ENCODE results near the gene TP53I11. TPM values are rescaled to one million over a fixed set of nuclear protein-coding genes. Genes with fewer than 3 reads are reported as not detected.

TP53I11 gene
- total RNA-seq, 1 experiment from 2014 or later, result 7.7 TPM

DNA sequence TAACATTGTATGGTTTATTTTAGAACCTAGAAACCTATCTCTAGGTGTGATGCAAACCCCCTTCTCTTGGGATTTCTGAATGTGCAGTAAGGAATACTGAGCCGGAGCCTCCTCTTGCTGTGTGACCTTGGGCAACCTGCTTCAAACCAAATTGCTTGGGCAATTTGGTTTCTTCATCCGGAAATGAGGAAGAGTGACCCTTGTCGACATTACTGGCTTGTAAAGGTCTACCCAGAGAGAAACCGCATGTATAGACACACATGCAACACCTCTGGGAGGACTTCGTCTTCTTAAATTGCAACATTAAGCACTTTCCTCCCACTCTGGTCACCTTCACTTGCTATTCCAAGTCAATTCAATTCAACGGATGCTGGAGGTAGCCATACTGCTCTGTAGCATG, 19.6 kb upstream of the TP53I11 start:
- intact Hi-C loops (cut with micrococcal nuclease; ENCODE audit: unreplicated experiment), result no loop called here
- BruUV-seq (replicated peaks), result no TSS peak
- no peak overlapping the region for H3K4me3 ChIP-seq (ENCODE audit: low read depth, low read length)
- no peaks in the 10 kb centered on the region for H3K9me3 Mint-ChIP-seq (ENCODE audit: unreplicated experiment)
- H3K36me3 ChIP-seq (ENCODE audit: control insufficient read depth, insufficient read depth, low read length), result no peaks in the 10 kb centered on the region
- ChIA-PET CTCF (no interaction called here), POLR2A (no interaction called here)
- no peaks in the 10 kb centered on the region for H3K36me3 Mint-ChIP-seq (ENCODE audit: insufficient read depth, unreplicated experiment)
- H3K27me3 ChIP-seq (replicated peaks; ENCODE audit: control insufficient read depth, insufficient read depth, low read length), result no peaks in the 10 kb centered on the region
- H3K4me1 Mint-ChIP-seq (ENCODE audit: low read depth, unreplicated experiment), result no peaks in the 10 kb centered on the region
- no peaks in the 10 kb centered on the region for H3K9me3 ChIP-seq
- TF ChIP-seq, protein P1, sequence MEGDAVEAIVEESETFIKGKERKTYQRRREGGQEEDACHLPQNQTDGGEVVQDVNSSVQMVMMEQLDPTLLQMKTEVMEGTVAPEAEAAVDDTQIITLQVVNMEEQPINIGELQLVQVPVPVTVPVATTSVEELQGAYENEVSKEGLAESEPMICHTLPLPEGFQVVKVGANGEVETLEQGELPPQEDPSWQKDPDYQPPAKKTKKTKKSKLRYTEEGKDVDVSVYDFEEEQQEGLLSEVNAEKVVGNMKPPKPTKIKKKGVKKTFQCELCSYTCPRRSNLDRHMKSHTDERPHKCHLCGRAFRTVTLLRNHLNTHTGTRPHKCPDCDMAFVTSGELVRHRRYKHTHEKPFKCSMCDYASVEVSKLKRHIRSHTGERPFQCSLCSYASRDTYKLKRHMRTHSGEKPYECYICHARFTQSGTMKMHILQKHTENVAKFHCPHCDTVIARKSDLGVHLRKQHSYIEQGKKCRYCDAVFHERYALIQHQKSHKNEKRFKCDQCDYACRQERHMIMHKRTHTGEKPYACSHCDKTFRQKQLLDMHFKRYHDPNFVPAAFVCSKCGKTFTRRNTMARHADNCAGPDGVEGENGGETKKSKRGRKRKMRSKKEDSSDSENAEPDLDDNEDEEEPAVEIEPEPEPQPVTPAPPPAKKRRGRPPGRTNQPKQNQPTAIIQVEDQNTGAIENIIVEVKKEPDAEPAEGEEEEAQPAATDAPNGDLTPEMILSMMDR (IDR thresholded peaks at IDR 0.05; ENCODE audit: insufficient read depth in 1 of 2, low read depth in 1 of 2, low read length in 1 of 2, severe bottlenecking in 1 of 2, unreplicated experiment in 1 of 2), result no peak
- no peaks in the 10 kb centered on the region for H3K4me1 ChIP-seq
- no peaks in the 10 kb centered on the region for H3K27me3 Mint-ChIP-seq (ENCODE audit: insufficient read depth, unreplicated experiment)
- DNase-seq, result no peak
- no peak overlapping the region for H3K27ac Mint-ChIP-seq (ENCODE audit: unreplicated experiment)
- H3K4me3 Mint-ChIP-seq (ENCODE audit: unreplicated experiment), result no peak overlapping the region

DNA sequence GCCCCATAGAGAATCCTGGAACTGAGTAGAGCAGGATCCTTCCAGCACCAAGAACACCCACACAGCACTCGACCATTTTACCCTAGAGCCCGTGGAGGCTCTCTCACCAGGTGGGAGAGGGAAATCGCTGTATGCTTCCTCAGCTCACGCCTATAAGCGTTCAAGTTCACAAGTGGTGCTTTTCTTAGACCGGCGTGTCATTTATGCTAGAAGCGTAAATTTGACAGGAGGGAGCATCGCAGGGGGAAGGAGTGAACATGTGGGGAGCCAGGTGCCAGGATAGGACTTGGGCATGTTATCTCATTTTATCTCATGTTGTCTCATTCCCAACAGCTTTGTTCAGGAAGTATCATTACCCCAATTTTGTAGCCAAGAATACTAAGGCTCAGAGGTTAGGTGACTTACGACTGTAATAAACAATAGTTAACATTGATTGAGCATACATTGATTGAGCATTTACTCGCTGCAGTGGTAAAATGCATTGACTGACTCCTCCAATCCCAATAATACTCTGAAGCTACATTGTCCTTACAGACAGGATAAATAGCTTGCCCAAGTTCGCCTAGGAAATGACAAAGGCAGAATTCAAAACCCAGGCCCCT, 19.1 kb upstream of the TP53I11 start:
- Mint-ChIP-seq H3K4me3 (ENCODE audit: unreplicated experiment) (no peak overlapping the region), H3K27me3 (ENCODE audit: insufficient read depth, unreplicated experiment) (no peaks in the 10 kb centered on the region), H3K9me3 (ENCODE audit: unreplicated experiment) (no peaks in the 10 kb centered on the region), H3K36me3 (ENCODE audit: insufficient read depth, unreplicated experiment) (no peaks in the 10 kb centered on the region), H3K4me1 (ENCODE audit: low read depth, unreplicated experiment) (no peaks in the 10 kb centered on the region), H3K27ac (ENCODE audit: unreplicated experiment) (no peak overlapping the region)
- no peaks in the 10 kb centered on the region for H3K27me3 ChIP-seq (replicated peaks; ENCODE audit: control insufficient read depth, insufficient read depth, low read length)
- TF ChIP-seq, protein P1 (IDR thresholded peaks at IDR 0.05; ENCODE audit: insufficient read depth in 1 of 2, low read depth in 1 of 2, low read length in 1 of 2, severe bottlenecking in 1 of 2, unreplicated experiment in 1 of 2), result no peak
- intact Hi-C loops (cut with micrococcal nuclease; ENCODE audit: unreplicated experiment), result no loop called here
- no peaks in the 10 kb centered on the region for H3K9me3 ChIP-seq
- no peaks in the 10 kb centered on the region for H3K4me1 ChIP-seq
- no peak overlapping the region for H3K4me3 ChIP-seq (ENCODE audit: low read depth, low read length)
- ChIA-PET CTCF (no interaction called here), POLR2A (no interaction called here)
- no TSS peak for BruUV-seq (replicated peaks)
- H3K36me3 ChIP-seq (ENCODE audit: control insufficient read depth, insufficient read depth, low read length), result no peaks in the 10 kb centered on the region
- no peak for DNase-seq

DNA sequence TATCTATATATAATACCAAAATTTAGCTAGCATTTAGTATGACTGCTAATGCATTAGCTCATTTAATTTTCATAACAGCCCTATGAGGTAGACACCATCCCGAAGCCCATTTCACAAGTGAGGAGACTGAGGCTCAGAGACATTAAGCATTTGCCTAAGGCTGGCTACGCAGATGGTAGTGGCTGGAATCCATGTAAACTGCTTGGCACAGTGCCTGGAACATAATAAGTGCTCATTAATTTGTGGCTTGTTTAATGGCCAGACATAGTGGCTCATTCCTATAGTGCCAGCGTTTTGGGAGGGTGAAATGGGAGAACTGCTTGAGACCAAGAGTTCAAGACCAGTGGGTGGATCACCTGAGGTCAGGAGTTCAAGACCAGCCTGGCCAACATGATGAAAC, 17.8 kb upstream of the TP53I11 start:
- no peaks in the 10 kb centered on the region for H3K27me3 ChIP-seq (replicated peaks; ENCODE audit: control insufficient read depth, insufficient read depth, low read length)
- intact Hi-C loops (cut with micrococcal nuclease; ENCODE audit: unreplicated experiment), result no loop called here
- no peak overlapping the region for H3K27ac Mint-ChIP-seq (ENCODE audit: unreplicated experiment)
- no peaks in the 10 kb centered on the region for H3K27me3 Mint-ChIP-seq (ENCODE audit: insufficient read depth, unreplicated experiment)
- H3K36me3 ChIP-seq (ENCODE audit: control insufficient read depth, insufficient read depth, low read length), result no peaks in the 10 kb centered on the region
- H3K4me1 ChIP-seq, result peaks cover 4% of the 10 kb centered on the region; the same call in 1 of the 2 replicates
- no peak for DNase-seq
- no peaks in the 10 kb centered on the region for H3K9me3 ChIP-seq
- no peak overlapping the region for H3K4me3 ChIP-seq (ENCODE audit: low read depth, low read length)
- no peaks in the 10 kb centered on the region for H3K36me3 Mint-ChIP-seq (ENCODE audit: insufficient read depth, unreplicated experiment)
- BruUV-seq (replicated peaks), result no TSS peak
- CTCF ChIA-PET, result no interaction called here
- POLR2A ChIA-PET, result no interaction called here
- no peaks in the 10 kb centered on the region for H3K9me3 Mint-ChIP-seq (ENCODE audit: unreplicated experiment)
- TF ChIP-seq, protein P1 (IDR thresholded peaks at IDR 0.05; ENCODE audit: insufficient read depth in 1 of 2, low read depth in 1 of 2, low read length in 1 of 2, severe bottlenecking in 1 of 2, unreplicated experiment in 1 of 2), result no peak
- no peaks in the 10 kb centered on the region for H3K4me1 Mint-ChIP-seq (ENCODE audit: low read depth, unreplicated experiment)
- H3K4me3 Mint-ChIP-seq (ENCODE audit: unreplicated experiment), result no peak overlapping the region
